Activated CD4-positive, CD25-positive, alpha-beta regulatory T cell treated with anti-CD3 and anti-CD28 coated beads, Interleukin-2, amount 50 U/mL, for 24 hours (primary cell): Measurements from ENCODE around the gene KRTAP5-9.
"Not testable (repeated sequence)": the region's sequence is repeated elsewhere in the genome, so short reads cannot be mapped to it uniquely, and the experiment has no call there.

Experiments
- ATAC-seq, 2 donors: fragments of 150-1000 bp; cut with Tn5 transposase; one replicate each; pipeline ENCODE4 v1.10.0; 2021; ENCODE audit warnings: mild to moderate bottlenecking in 1 of 2, moderate library complexity in 1 of 2

The KRTAP5-9 gene, protein sequence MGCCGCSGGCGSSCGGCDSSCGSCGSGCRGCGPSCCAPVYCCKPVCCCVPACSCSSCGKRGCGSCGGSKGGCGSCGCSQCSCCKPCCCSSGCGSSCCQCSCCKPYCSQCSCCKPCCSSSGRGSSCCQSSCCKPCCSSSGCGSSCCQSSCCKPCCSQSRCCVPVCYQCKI

DNA sequence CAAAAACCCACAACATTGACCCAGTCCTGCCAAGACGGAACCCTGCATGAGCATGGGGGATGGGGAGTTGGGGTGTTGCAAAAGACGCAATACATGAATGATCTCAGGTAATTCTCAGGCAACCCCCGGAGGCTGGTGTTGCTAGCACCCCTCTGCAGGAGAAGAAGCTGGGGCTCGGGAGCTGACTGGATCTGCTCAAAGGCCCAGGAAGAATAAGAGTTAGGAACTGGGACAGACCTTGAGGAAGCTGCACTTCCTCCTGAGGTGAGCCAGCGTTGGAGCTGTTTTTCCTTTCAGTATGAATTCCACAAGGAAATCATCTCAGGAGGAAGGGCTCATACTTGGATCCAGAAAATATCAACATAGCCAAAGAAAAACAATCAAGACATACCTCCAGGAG is at the start of gene KRTAP5-9:
TSS of gene KRTAP5-9 (plus strand) at position 301 of the 400 bp plus-strand sequence. CDS start 238 bp downstream, outside the sequence.
- ATAC-seq, result no peak

DNA sequence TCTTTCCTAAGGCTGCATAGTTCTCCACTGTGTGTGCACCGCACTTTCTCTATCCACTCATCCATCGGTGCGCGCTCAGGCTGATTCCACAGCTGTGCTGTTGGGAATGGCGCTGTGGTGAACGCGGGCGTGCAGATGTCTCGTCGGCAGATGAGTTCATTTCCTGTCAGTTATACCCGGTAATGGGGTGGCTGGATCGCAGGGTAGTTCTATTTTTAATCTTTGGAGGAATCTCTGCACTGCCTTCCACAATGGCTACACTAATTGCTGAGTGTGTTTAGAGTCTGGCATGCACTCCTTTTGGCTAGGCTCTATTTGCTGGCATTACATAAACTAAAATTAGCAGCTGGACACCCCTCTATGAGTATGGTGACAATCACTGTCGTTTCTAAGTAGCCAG is 49.1 kb upstream of the KRTAP5-9 start:
- ATAC-seq, result no peak

DNA sequence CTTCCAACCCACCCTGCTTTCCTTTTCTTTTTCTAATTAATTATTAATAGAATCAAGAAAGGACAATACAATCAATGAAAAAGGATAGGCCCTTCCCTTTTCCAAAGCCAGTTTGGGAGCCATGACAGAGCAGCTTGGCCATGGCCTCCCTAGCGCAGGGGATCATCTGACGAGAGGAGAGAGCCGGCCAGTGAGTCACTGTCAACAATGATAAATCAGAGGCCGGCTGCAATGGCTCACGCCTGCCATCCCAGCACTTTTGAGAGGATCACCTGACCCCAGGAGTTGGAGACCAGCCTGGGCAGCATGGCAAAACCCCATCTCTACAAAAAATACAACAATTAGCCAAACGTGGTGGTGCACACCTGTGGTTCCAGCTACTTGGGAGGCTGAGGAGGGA is 48.7 kb upstream of the KRTAP5-9 start:
- ATAC-seq, result no peak

DNA sequence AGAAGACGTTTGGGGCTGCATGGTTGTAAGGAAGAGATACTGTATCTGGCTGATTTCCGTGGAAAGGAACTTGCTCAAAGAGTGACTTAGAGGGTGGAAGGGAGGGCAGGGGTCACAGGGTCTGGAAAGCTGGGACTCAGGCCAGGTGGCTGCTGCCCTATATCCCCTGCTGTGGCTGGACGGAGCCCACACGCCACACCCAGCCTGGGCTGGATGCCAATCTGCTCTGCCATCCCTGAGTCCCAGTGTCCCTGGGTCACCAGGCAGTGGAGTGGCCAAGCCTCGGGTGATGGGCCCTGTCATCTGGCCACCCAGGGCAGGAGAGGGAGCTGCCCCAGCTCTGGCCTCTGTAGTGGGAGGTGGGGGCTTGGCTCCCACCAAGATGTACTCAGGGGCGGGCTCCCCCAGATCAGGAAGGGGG is 47.6 kb upstream of the KRTAP5-9 start:
- ATAC-seq, result no peak

DNA sequence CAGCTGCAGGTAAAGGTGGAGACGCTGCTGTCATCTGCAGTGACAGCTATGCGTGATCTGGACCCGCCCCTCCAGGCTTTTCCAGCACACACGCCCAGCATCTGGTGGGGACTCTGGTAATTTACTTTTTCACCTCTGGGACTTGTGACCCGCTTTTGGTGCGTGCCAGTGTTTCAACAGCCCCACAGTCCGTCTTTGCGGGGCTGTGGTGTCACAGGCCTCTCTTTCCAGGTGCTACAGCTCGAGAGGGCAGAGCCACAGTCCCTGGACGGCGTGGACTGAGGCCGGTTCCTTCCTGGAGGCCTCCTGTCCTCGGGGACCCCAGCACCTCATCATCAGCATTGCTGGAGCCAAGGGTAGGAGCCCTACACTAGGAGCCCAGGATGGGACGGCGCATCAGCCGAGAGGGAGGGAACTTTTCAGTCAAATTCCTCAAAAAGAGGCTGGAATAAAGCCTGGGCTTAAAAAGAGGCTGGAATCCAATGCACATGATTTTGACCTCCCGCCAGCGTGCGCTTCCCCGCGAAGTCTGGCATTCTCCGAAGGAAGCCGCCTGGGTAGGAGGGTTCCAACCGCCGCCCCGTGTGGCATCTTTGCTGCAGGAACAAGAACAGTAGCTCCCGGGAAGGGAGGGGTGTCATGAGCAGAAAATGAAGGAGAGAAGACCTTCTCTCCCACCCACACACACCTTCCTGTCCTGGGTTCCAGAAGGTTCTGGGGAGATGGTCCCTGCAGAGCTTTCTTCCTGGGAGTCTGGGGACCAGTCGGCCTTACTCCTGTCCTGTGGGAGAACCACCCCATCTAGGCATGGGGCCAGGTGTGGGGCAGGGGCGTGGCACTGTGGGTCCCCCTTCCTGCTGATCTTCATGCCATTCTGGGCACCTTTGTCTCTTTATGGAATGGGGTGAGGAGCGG is 46.9 kb upstream of the KRTAP5-9 start:
- ATAC-seq, result no peak

DNA sequence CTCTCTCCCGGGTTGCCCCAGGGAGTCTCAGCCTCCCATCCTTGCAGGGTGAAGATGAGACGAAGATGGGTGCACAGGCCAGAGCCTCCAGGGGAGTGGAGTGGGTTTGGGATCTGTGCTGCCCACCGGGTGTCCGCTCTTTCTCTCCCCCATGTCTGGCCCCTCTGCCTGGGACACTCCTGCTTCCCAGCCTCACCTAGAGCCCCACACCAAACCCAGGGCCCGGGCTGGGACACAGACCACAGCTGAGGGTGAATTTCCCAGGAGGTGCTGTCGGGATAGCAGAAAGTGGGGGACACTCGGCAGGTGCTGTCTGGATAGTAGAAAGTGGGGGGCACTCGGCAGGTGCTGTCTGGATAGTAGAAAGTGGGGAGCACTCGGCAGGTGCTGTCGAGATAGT is 46.2 kb upstream of the KRTAP5-9 start:
- ATAC-seq, result no peak

DNA sequence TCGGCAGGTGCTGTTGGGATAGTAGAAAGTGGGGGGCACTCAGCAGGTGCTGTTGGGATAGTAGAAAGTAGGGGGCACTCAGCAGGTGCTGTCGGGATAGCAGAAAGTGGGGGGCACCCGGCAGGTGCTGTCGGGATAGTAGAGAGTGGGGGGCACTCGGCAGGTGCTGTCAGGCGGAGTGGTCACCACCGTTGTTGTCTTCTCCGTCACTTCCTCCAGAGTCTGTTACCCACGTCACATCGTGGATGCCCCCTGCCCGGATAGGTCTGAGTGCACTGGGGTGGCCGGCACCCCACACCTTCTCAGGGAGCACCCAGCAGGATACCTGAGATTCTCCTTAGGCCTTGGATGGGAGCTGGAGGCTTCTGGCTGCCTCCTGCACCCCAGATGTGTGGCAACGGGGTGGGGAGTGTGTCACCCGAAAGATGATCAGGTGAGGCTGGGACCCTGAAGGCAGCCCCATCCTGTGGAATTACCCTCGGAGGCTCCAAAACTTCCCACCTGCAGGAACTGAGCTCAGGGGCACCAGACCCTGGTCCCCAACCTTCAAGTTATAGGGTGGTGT is 45.3 kb upstream of the KRTAP5-9 start:
- ATAC-seq, result no peak

DNA sequence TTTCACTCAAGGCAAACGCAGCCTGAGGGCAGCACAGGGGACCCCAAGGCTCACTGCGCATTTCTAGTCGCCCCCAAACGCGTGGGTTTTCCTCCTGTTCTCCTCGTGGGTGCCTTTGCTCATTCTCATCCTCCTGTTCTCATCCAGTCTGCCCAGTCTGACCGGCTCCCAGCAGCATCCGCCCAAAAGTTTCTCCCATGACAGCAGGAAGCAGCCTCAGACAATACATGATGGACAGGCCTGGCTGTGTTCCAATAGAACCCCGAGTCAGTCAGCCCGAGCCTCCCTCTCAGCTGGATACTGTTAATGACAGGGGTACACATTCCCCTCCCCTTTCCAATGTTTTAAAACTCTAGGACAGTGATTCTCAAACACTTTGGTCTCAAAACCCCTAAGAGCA is 43.7 kb upstream of the KRTAP5-9 start:
- no peak for ATAC-seq

DNA sequence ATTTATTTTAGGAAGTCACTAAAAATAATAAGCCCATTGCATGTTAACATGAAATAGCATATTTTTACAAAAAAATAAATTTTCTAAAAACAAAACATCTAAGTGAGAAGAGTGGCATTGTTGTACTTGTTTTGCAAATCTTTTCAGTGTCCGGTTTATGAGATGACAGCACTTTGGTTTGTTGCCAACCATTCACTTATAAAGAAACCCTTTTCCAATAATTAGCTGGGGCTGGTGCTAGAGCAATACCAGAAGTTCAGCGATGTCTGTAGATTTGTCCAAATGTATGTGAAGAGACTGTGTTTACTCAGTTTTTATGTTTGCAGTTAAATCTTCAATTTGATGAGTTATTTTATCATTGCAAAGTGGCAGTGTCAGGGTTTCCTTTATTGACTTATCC is 43.2 kb upstream of the KRTAP5-9 start:
- ATAC-seq, result no peak

DNA sequence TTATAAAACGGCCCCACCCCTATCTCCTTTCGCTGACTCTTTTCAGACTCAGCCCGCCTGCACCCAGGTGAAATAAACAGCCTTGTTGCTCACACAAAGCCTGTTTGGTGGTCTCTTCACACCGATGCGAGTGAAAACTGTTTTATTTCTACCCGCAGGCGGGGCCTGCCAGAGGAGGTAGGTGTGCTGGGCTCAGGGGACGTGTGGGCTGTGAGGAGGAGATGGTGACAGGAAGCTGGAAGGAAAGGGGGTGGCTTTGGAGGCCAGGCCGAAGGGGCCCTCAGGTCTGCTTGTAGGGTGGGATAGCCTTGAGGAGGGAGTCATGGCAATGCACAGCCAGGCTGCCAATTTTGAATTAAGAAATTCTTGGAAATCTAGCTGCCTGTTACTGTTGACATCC is 42.4 kb upstream of the KRTAP5-9 start:
- no peak for ATAC-seq

DNA sequence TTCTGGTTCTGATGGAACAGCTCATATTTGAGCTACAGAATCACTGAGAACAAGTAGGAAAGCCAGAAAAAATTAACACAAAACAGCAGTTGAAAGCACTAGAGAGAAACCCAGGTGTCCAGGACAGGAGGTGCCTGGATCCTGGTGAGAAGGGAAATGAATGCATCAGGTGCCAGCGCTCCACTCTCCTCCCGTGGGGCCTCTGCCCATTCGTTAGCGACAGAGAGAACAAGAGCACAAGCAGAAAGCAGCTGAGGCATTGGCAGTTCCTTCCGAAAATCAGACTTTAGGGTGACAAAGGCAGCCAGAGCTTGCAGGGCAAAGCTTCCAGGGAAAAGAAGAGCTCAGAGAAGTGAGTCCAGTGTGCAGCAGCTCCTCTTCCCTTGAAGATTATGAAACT is 41.1 kb upstream of the KRTAP5-9 start:
- ATAC-seq, result no peak

DNA sequence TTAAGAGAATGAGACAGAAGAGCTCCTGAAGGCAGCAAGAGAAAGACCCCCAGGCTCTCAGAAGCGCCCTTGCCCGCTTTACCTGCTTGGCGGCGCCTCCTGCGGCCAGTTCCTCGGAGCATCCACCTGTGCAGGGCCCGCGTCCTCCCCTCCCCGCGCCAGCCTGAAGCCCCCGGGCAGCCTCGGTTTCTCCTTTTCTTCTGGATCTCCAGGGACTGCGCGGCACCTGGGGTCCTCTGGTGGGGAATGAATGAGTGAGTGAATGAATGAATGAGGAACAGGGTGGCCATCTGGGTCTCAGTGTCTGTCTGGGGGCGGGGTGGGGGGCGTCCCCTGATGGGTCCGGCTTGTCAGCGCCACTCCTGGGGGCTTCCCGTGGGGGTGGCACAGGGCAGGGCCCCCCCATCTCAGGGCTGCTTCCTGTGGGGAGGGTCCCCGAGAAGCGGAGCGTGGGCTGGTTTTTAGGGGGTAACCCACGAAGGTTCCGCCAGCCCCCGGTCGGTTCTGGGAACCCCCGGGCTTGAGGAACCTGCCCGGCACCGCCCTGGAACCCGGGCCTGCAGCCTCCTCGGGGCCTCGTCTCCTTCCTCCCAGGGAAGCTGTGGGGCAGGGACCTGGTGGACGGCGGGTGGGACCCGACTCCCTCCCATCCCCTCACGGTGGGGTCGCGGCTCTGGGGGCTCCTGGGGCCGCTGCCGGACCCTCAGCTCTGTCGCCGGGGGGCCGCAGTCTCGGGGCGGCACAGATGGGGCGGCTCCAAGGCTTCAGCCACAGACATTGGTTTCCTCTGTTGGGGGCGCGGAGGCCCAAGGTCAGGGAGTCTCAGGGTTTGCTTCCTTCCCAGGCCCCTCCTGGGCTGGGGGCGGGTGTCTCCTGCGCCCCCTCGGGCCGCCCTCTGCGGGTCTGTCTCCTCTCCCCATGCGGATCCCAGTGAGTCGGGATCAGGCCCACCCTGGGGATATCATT is 29.4 kb upstream of the KRTAP5-9 start:
- no peak for ATAC-seq

DNA sequence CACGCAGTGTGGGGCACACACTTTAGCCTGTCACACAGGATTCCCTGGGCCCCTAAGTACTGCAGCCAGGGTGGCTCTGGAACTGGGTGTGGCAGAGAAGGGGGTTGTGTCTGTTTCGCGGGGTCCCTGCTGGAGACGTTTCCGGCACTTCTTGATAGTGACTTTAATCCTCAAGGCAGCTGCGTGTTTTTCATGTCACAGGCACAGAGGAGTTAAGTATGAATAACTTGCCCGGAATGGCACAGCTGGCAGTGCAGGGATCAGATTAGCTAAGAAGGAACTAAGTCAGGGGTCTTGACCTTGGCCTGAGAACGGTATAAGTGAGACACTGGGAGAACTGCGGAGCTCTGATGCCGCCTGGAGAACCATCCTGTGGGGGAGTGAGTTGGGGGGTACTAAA is 28.7 kb upstream of the KRTAP5-9 start:
- no peak for ATAC-seq

DNA sequence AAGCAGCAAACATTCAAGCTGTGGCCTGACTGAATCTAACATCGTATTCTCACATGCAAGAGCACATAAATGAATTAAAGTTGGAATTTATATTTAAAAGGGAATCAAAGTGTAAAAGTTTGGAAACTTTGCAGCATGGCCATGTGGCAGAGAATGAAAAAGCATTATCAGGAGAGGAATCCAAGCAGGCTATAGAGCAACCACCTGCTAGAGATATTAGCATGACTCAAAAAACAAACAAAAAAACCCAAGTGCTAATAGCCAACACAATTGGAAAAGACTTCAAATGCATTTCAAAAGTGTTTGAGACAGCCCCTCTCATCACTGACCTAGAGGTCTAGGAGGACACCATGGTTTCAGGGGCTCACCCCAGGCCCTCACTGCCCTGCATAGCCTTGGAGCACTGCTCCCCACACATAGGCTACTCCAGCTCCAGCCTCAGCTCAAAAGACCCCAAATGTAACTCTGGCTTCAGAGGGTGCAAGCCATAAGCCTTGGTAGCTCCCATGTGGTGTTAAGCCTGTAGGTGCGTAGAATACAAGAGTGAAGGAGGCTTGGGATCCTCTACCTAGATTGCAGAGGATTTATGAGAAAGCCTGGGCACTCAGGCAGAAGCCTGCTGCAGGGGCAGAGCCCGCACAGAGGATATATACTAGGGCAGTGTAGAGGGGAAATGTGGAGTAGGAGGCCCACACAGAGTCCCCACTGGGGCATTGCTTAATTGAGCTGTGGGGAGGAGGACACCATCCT is 22.9 kb upstream of the KRTAP5-9 start:
- ATAC-seq, result no peak

DNA sequence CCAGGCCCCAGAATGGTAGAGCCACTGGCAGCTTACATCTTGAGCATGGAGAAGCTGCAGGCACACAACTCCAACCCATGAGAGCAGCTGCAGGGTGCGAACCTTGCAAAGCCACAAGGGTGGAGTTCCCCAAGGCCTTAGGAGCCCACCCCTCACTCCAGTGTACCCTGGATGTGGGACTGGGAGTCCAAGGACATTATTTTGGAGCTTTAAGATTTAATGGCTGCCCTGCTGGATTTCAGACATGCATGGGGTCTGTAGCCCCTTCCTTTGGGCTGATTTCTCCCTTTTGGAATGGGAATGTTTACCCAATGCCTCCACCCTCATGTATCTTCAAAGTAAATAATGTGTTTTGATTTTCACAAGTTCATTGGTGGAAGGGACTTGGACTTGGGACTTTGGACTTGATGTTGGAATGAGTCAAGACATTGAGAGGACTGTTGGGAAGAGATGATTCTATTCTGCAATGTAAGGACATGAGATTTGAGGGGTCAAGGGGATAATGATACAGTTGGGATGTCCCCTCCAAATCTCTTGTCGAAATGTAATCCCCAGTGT is 22.2 kb upstream of the KRTAP5-9 start:
- no peak for ATAC-seq

DNA sequence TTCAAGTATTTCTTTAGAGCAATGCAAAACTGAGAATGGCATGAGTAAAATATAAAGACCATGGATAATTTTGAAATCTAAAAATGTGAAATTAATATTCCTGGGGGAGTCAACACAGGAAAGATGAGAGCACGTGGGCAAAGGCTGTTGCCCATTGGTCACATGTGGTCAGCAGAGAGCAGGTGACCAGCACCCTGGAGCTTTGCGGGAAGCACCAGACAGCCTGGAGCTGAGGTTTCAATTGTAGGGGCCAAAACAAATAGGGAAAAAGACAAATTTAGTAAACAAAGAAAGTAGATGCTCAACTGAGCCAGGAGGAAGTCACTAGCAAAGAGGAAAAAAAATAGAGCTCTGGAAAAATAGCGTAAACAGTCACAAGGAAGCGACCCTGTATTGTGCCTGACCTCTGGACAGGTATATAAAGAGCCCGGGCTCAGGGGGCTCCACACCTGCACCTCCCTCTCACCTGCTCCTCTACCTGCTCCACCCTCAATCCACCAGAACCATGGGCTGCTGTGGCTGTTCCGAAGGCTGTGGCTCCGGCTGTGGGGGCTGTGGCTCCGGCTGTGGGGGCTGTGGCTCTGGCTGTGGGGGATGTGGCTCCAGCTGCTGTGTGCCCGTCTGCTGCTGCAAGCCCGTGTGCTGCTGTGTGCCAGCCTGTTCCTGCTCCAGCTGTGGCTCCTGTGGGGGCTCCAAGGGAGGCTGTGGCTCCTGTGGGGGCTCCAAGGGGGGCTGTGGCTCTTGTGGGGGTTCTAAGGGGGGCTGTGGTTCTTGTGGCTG is 21.2 kb upstream of the KRTAP5-9 start, which contains the start of gene KRTAP5-7:
TSS of gene KRTAP5-7 (plus strand) at position 472 of the 780 bp plus-strand sequence. CDS start at position 506, 34 bp downstream.
- ATAC-seq, result not testable (repeated sequence)

DNA sequence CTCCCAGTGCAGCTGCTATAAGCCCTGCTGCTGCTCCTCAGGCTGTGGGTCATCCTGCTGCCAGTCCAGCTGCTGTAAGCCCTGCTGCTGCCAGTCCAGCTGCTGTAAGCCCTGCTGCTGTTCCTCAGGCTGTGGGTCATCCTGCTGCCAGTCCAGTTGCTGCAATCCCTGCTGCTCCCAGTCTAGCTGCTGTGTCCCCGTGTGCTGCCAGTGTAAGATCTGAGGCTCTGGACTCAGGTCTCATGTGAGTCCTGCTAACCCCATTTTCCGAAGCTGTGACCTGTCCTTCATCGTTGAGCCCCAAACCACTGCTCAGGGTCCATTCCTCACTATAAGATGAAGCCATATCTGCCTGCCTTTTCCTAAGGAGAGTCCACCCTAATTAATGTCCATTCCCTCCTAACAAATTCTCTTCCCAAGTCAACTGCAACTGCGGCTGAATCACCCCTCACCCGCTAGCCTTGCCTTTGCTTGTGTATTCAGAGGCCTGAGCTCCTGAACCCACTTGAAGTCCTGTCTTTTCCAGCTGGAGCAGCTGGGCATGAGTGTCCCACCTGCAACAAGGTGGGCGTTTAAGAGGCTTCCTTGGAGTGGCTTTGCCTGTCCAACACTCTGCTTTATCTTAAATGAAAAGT is 20.5 kb upstream of the KRTAP5-9 start:
- no peak for ATAC-seq

DNA sequence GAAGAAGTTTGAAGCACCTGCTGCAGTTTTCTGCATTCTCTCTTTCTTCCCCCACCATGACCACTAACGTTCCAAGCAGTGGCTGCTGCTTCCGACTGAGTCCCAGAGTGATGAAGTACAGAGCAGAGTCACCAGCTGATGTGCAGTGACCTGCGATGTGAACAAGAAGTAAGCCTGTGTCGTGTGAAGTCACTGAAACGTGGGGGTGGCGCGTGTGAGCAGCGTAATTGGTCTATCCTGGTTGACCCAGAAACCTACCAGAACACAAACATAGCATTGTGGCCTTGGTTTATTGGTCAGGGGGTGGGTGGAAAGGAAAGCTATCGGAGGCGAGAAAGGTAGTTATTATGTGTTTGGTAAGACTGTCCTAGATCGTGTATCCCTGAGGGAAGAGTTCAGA is 17.6 kb upstream of the KRTAP5-9 start:
- no peak for ATAC-seq

DNA sequence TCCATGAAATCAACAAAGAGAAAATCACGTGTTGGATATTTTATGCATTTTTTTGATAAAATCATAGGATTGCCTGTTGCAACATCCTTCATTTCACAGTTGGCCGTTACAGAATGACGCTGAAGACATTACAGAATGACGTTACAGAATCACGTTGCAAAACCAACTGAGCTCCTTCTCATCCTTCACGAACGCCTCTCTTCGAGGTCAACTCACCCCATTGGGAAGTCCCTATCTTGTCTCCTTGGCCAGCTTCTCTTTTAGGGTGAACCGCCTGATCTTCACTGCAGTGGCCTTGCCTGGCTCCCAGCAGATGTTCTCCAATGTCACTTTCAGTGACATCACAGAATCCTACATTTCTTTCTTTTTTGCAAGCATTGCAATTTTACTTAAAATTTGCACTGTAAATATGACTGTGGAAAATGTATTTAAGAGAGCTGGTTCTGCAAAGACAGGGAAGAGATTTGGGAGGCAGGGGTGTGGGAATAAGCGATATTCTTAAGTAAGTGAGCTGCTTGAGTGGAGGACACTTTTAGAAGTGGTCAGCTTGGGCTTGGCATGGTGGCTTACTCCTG is 16.1 kb upstream of the KRTAP5-9 start:
- no peak for ATAC-seq
